Gastrocnemius medialis (tissue), 4 donors: ENCODE results near the gene TMED10. TPM values are rescaled to one million over a fixed set of nuclear protein-coding genes. Genes with fewer than 3 reads are reported as not detected.
A peak's percentile ranks its signal among the peaks of the same experiment; 100 is the strongest.

Experiments
- ATAC-seq, 2 donors: fragments of 150-250 bp; one replicate each; pipeline ENCODE4 v1.9.1; 2016
- DNase-seq, 2 donors: peaks; one replicate each; pipeline ENCODE4 v3.0.0-alpha.2; 2019
- H3K27ac ChIP-seq, 4 donors: fragments of 200-600 bp; sonication (generic); 1 replicate in 1 of 4; 2 replicates in 3 of 4; pipeline ENCODE4 v1.5.1; 2016 to 2018; ENCODE audit warnings: mild to moderate bottlenecking in 2 of 4, moderate library complexity in 1 of 4
- H3K27me3 ChIP-seq, 3 donors: fragments of 200-600 bp; sonication (generic) in 2 of 3; 1 replicate in 1 of 3; 2 replicates in 2 of 3; pipeline versions ENCODE4 v1.5.1 to v1.6.0; 2016 to 2019; ENCODE audit warnings: mild to moderate bottlenecking in 1 of 3, moderate library complexity in 1 of 3
- H3K36me3 ChIP-seq, 2 donors: fragments of 200-600 bp; sonication (generic) in 1 of 2; one replicate each; pipeline ENCODE4 v1.5.1; 2017 to 2018
- H3K4me1 ChIP-seq, 2 donors: fragments of 200-600 bp; sonication (generic) in 1 of 2; one replicate each; pipeline ENCODE4 v1.5.1; 2016 to 2017; ENCODE audit warnings: mild to moderate bottlenecking in 2 of 2
- H3K4me3 ChIP-seq, 4 donors: fragments of 200-600 bp; sonication (generic) in 3 of 4; 1 replicate in 1 of 4; 2 replicates in 3 of 4; pipeline ENCODE4 v1.5.1; 2016 to 2019; ENCODE audit warnings: mild to moderate bottlenecking in 2 of 4
- H3K9me3 ChIP-seq, 3 donors: fragments of 200-600 bp; sonication (generic) in 2 of 3; 1 replicate in 1 of 3; 2 replicates in 2 of 3; pipeline ENCODE4 v1.5.1; 2016 to 2019
- CTCF ChIP-seq, 5 experiments: fragments of 450-650 bp in 3 of 5; fragments of 200-600 bp in 2 of 5; sonication (generic) in 2 of 5; IDR thresholded peaks in 4 of 5; conservative IDR thresholded peaks in 1 of 5; 1 replicate in 4 of 5; 2 replicates in 1 of 5; pipeline ENCODE4 v1.5.1; 2016 to 2019; ENCODE audit warnings: antibody characterized with exemption in 5 of 5, mild to moderate bottlenecking in 3 of 5, moderate library complexity in 3 of 5
- POLR2A ChIP-seq, 2 donors: fragments of 450-650 bp; IDR thresholded peaks; one replicate each; pipeline ENCODE4 v1.6.1; 2017; ENCODE audit warnings: antibody characterized with exemption in 2 of 2, mild to moderate bottlenecking in 2 of 2, moderate library complexity in 2 of 2
- in situ Hi-C, 4 donors: fragments of 200-750 bp; cut with MboI; loops; one replicate each; pipeline versions ENCODE4 v1.15.0 to v1.8.0; 2017; ENCODE audit warnings: low sequenced_read_pairs in 4 of 4
- intact Hi-C: fragments of 100-400 bp; cut with DNase I; formaldehyde crosslinking; loops from one replicate; pipeline ENCODE4 v1.15.1; 2023; ENCODE audit warnings: low total_unique reads
- total RNA-seq, 4 donors: library from RNA; depleted of rRNA; stranded (reverse); fragments of >200 nt; gene quantifications; one replicate each; pipeline versions ENCODE4 v1.1.0 to v1.2.3, GENCODE V29; 2016

Gene TMED10
- total RNA-seq, 4 donors from 2014 or later, result 161 to 362 (median 255) TPM

- peak overlapping the region in 1 of 4 donors; percentile 18 for H3K27ac ChIP-seq
- no peaks in the 10 kb centered on the region for H3K27me3 ChIP-seq
- ATAC-seq, result no peak
- in situ Hi-C loops (no loop called here), intact Hi-C loops (no loop called here)
- peaks cover 57 to 64% of the 10 kb centered on the region in 2 donors for H3K4me1 ChIP-seq
- H3K4me3 ChIP-seq, result no peak overlapping the region
- no peak for DNase-seq
- TF ChIP-seq POLR2A (IDR thresholded peaks at IDR 0.05) (no peak), CTCF (IDR thresholded peaks at IDR 0.05 in 4 of 5, conservative IDR thresholded peaks at IDR 0.05 in 1 of 5) (no peak)
- no peaks in the 10 kb centered on the region for H3K9me3 ChIP-seq
- no peaks in the 10 kb centered on the region for H3K36me3 ChIP-seq
Observed at GRCh38 chr14:75163677-75164076, 12.7 kb downstream of the TMED10 start.

- no peaks in the 10 kb centered on the region for H3K36me3 ChIP-seq
- H3K27me3 ChIP-seq, result no peaks in the 10 kb centered on the region
- H3K27ac ChIP-seq, result peak overlapping the region in 1 of 4 donors; percentile 71
- DNase-seq (no peak), ATAC-seq (no peak)
- TF ChIP-seq CTCF (IDR thresholded peaks at IDR 0.05 in 4 of 5, conservative IDR thresholded peaks at IDR 0.05 in 1 of 5) (no peak), POLR2A (IDR thresholded peaks at IDR 0.05) (no peak)
- H3K4me1 ChIP-seq, result peaks cover 48 to 55% of the 10 kb centered on the region in 2 donors
- H3K9me3 ChIP-seq, result no peaks in the 10 kb centered on the region
- in situ Hi-C loops, result no loop called here
- intact Hi-C loops, result no loop called here
- H3K4me3 ChIP-seq, result no peak overlapping the region
Observed at GRCh38 chr14:75162631-75163030, 13.8 kb downstream of the TMED10 start.

GRCh38 chr14:75158843-75159614 is 17.4 kb downstream of the TMED10 start:
- intact Hi-C loops, result no loop called here
- in situ Hi-C loops, result loop anchor here in 2 of 4 donors (10.0 kb wide), 2 partner anchors 76 to 96 kb away; no protein-coding TSS in a partner anchor
- Histone ChIP-seq H3K36me3 (no peaks in the 10 kb centered on the region), H3K27ac (peak overlapping the region; percentile 49 to 71 (median 57)), H3K4me1 (peaks cover 23 to 34% of the 10 kb centered on the region in 2 donors), H3K9me3 (no peaks in the 10 kb centered on the region), H3K4me3 (no peak overlapping the region), H3K27me3 (no peaks in the 10 kb centered on the region)
- no peak for TF ChIP-seq POLR2A (IDR thresholded peaks at IDR 0.05)
- TF ChIP-seq CTCF (IDR thresholded peaks at IDR 0.05 in 4 of 5, conservative IDR thresholded peaks at IDR 0.05 in 1 of 5), result no peak
- ATAC-seq, result peak; percentile 30 to 67
- no peak for DNase-seq

GRCh38 chr14:75156901-75157300 is 19.5 kb downstream of the TMED10 start:
- DNase-seq (no peak), ATAC-seq (no peak)
- Histone ChIP-seq H3K36me3 (peaks cover 0 to 4% of the 10 kb centered on the region in 2 donors), H3K9me3 (no peaks in the 10 kb centered on the region), H3K27ac (peak overlapping the region in 2 of 4 donors; percentile 3 to 18), H3K27me3 (no peaks in the 10 kb centered on the region), H3K4me3 (no peak overlapping the region), H3K4me1 (peaks cover 27 to 35% of the 10 kb centered on the region in 2 donors)
- no peak for TF ChIP-seq POLR2A (IDR thresholded peaks at IDR 0.05)
- TF ChIP-seq CTCF (IDR thresholded peaks at IDR 0.05 in 4 of 5, conservative IDR thresholded peaks at IDR 0.05 in 1 of 5), result no peak
- intact Hi-C loops (no loop called here), in situ Hi-C loops (loop anchor here in 2 of 4 donors (10.0 kb wide), 2 partner anchors 78 to 98 kb away; no protein-coding TSS in a partner anchor)
